Measurements from ENCODE around the gene C1QB. TPM values are rescaled to one million over a fixed set of nuclear protein-coding genes. Genes with fewer than 3 reads are reported as not detected.
"Not testable (repeated sequence)": the region's sequence is repeated elsewhere in the genome, so short reads cannot be mapped to it uniquely, and the experiment has no call there.

Gene C1QB
- polyA plus RNA-seq, 3 donors, result 3.9 to 15.4 (median 6.4) TPM

DNA sequence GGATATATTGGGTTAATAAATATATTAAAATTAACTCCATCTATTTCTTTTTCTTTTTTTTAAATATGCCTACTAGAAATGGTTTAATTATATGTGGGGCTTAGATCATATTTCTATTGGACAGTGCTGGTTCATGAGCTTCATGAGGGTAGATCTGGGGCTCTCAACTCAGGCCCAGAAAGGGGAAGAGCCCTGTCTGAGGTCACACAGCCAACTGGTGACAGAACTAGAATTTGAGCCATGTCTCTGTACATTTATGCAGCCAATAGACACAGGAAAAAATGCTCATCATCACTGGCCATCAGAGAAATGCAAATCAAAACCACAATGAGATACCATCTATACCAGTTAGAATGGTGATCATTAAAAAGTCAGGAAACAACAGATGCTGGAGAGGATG, 52.5 kb downstream of the C1QB start:
- TF ChIP-seq, protein P1, sequence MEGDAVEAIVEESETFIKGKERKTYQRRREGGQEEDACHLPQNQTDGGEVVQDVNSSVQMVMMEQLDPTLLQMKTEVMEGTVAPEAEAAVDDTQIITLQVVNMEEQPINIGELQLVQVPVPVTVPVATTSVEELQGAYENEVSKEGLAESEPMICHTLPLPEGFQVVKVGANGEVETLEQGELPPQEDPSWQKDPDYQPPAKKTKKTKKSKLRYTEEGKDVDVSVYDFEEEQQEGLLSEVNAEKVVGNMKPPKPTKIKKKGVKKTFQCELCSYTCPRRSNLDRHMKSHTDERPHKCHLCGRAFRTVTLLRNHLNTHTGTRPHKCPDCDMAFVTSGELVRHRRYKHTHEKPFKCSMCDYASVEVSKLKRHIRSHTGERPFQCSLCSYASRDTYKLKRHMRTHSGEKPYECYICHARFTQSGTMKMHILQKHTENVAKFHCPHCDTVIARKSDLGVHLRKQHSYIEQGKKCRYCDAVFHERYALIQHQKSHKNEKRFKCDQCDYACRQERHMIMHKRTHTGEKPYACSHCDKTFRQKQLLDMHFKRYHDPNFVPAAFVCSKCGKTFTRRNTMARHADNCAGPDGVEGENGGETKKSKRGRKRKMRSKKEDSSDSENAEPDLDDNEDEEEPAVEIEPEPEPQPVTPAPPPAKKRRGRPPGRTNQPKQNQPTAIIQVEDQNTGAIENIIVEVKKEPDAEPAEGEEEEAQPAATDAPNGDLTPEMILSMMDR (IDR thresholded peaks at IDR 0.05), result no peak
- Mint-ChIP-seq H3K27me3 (ENCODE audit: low read depth in 3 of 3) (peaks cover 4 to 15% (median 7%) of the 10 kb centered on the region in 3 donors), H3K9me3 (peaks cover 0 to 7% (median 0%) of the 10 kb centered on the region in 7 donors), H3K27ac (peak overlapping the region in 2 of 7 donors; percentile 11 to 41), H3K36me3 (no peaks in the 10 kb centered on the region), H3K4me3 (no peak overlapping the region), H3K4me1 (peaks cover 32% of the 10 kb centered on the region)
- H3K4me1 ChIP-seq (ENCODE audit: control insufficient read depth in 1 of 2, insufficient read depth in 2 of 2, low read length in 2 of 2), result peaks cover 26 to 44% of the 10 kb centered on the region in 2 donors
- H2AFZ ChIP-seq (ENCODE audit: insufficient read depth, low read depth, low read length, poor library complexity, severe bottlenecking), result no peak overlapping the region
- peaks cover 0 to 7% of the 10 kb centered on the region in 2 donors for H3K27me3 ChIP-seq (ENCODE audit: control insufficient read depth in 2 of 2, insufficient read depth in 2 of 2, low read length in 2 of 2)
- no peaks in the 10 kb centered on the region for H3K79me2 ChIP-seq (ENCODE audit: insufficient read depth, low read length)
- DNase-seq, result no peak
- no peak overlapping the region for H3K4me2 ChIP-seq (replicated peaks; ENCODE audit: extremely low read depth, low read length, poor library complexity, severe bottlenecking)
- H3K9me3 ChIP-seq (replicated peaks in 1 of 2; ENCODE audit: control insufficient read depth in 1 of 2, insufficient read depth in 1 of 2, low read length in 2 of 2), result no peaks in the 10 kb centered on the region
- intact Hi-C loops (cut with micrococcal nuclease), result loop anchor here in 1 of 2 donors (10.0 kb wide), 2 partner anchors 159 to 229 kb away; no protein-coding TSS in a partner anchor
- no peaks in the 10 kb centered on the region for H4K20me1 ChIP-seq (ENCODE audit: insufficient read depth, low read length)
- no peak overlapping the region for H3K27ac ChIP-seq (ENCODE audit: low read depth in 1 of 2, low read length in 2 of 2)
- no peak overlapping the region for H3K4me3 ChIP-seq (replicated peaks in 1 of 3; ENCODE audit: low read depth in 2 of 3, low read length in 3 of 3)
- H3K9ac ChIP-seq (ENCODE audit: insufficient read depth, low read length, poor library complexity, severe bottlenecking), result no peak overlapping the region
- no peaks in the 10 kb centered on the region for H3K36me3 ChIP-seq (replicated peaks in 1 of 2; ENCODE audit: control insufficient read depth in 1 of 2, insufficient read depth in 2 of 2, low read length in 2 of 2)

DNA sequence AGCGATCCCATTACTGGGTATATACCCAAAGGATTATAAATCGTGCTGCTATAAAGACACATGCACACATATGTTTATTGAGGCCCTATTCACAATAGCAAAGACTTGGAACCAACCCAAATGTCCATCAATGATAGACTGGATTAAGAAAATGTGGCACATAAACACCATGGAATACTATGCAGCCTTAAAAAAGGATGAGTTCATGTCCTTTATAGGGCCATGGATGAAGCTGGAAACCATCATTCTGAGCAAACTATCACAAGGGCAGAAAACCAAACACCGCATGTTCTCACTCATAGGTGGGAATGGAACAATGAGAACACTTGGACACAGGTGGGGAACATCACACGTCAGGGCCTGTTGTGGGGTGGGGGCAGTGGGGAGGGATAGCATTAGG, 53.1 kb downstream of the C1QB start:
- not testable (repeated sequence) for H3K4me2 ChIP-seq (replicated peaks; ENCODE audit: extremely low read depth, low read length, poor library complexity, severe bottlenecking); H3K9me3 ChIP-seq (replicated peaks in 1 of 2; ENCODE audit: control insufficient read depth in 1 of 2, insufficient read depth in 1 of 2, low read length in 2 of 2); H4K20me1 ChIP-seq (ENCODE audit: insufficient read depth, low read length); H3K4me3 Mint-ChIP-seq; H3K27me3 ChIP-seq (ENCODE audit: control insufficient read depth in 2 of 2, insufficient read depth in 2 of 2, low read length in 2 of 2); H3K36me3 ChIP-seq (replicated peaks in 1 of 2; ENCODE audit: control insufficient read depth in 1 of 2, insufficient read depth in 2 of 2, low read length in 2 of 2); H3K9me3 Mint-ChIP-seq; H3K27ac ChIP-seq (ENCODE audit: low read depth in 1 of 2, low read length in 2 of 2); H3K79me2 ChIP-seq (ENCODE audit: insufficient read depth, low read length); H3K9ac ChIP-seq (ENCODE audit: insufficient read depth, low read length, poor library complexity, severe bottlenecking); DNase-seq; H3K27ac Mint-ChIP-seq; H3K36me3 Mint-ChIP-seq; H3K4me3 ChIP-seq (replicated peaks in 1 of 3; ENCODE audit: low read depth in 2 of 3, low read length in 3 of 3); H2AFZ ChIP-seq (ENCODE audit: insufficient read depth, low read depth, low read length, poor library complexity, severe bottlenecking)
- peaks cover 26 to 44% of the 10 kb centered on the region in 2 donors for H3K4me1 ChIP-seq (ENCODE audit: control insufficient read depth in 1 of 2, insufficient read depth in 2 of 2, low read length in 2 of 2)
- WGBS (ENCODE audit: insufficient coverage), result no CpG with 5 or more reads among the region's 4 CpGs
- Mint-ChIP-seq H3K4me1 (peaks cover 32% of the 10 kb centered on the region), H3K27me3 (ENCODE audit: low read depth in 3 of 3) (peaks cover 4 to 15% (median 7%) of the 10 kb centered on the region in 3 donors)
- intact Hi-C loops (cut with micrococcal nuclease), result loop anchor here in 1 of 2 donors (10.0 kb wide), 2 partner anchors 159 to 229 kb away; no protein-coding TSS in a partner anchor
